ENCODE results near the gene TNNT1.

The TNNT1 gene

DNA sequence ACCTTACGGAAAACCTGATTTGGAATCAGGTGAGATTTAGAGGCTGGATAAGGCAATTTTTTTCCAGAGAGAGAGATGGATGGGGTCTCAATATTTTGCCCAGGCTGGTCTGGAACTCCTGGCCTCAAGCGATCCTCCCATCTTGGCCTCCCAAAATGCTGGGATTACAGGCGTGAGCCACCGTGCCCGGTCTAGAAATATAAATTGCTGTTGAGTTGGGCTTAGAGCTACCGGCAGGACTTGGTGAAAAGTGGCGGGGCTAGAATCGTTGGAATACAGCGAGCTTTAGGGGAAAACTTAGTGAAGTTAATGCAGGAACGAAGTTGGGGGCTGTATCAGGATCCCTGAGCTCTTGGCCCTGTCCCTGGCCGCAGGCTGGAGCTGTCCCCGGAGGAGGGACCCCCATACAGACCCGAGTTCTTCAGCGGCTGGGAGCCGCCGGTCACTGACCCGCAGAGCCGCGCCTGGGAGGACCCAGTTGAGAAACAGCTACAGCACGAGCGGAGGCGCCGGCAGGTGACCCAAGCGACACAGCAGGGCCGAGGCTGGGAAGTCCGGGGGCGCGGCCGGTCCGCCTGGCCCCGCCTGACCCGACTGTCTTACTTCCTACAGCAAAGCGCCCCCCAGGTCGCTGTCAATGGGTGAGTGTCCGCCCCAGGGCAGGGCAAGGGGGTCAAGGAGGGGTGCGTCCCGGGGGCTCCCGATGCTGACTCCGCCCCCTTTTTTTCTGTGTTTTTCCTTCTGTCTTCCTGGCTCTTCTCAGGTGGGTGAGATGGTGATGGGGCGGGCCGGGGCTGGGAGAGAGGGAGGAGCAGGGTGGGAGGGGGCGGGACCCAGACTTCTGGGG is 65.8 kb downstream of the TNNT1 start:
- no peak for DNase-seq (ENCODE audit: low read depth in 1 of 2, low spot score in 1 of 2)
- no peak for TF ChIP-seq JUND (IDR thresholded peaks at IDR 0.05; ENCODE audit: low read depth)
- in situ Hi-C loops (cut with HindIII; ENCODE audit: low pct_unique_long_range_greater_than_20kb, low sequenced_read_pairs) = no loop called here

All from T47D (cell line).